Mononuclear cell (primary cell): Measurements from ENCODE around the gene ZNF239. TPM values are rescaled to one million over a fixed set of nuclear protein-coding genes. Genes with fewer than 3 reads are reported as not detected.

Experiments used
- H3K27me3 ChIP-seq: 2 replicates; pipeline ENCODE4 v1.6.0; 2011; ENCODE audit warnings: low read length, control low read depth; ENCODE audit not compliant: insufficient read depth
- H3K4me1 ChIP-seq: 2 replicates; pipeline ENCODE4 v1.5.1; 2011; ENCODE audit warnings: mild to moderate bottlenecking, low read length, control low read depth; ENCODE audit not compliant: insufficient read depth
- H3K4me3 ChIP-seq: 2 replicates; pipeline ENCODE4 v1.5.1; 2011; ENCODE audit warnings: mild to moderate bottlenecking, low read length, moderate library complexity
- H3K9me3 ChIP-seq: 2 replicates; pipeline ENCODE4 v1.5.1; 2011; ENCODE audit warnings: low read depth, mild to moderate bottlenecking, control low read depth, low read length
- total RNA-seq: library from RNA; depleted of rRNA; stranded (reverse); fragments of >200 nt; gene quantifications from one replicate; pipeline ENCODE4 v1.2.3, GENCODE V29; 2012

ZNF239 gene
- total RNA-seq, 1 donor = 0.31 TPM

DNA sequence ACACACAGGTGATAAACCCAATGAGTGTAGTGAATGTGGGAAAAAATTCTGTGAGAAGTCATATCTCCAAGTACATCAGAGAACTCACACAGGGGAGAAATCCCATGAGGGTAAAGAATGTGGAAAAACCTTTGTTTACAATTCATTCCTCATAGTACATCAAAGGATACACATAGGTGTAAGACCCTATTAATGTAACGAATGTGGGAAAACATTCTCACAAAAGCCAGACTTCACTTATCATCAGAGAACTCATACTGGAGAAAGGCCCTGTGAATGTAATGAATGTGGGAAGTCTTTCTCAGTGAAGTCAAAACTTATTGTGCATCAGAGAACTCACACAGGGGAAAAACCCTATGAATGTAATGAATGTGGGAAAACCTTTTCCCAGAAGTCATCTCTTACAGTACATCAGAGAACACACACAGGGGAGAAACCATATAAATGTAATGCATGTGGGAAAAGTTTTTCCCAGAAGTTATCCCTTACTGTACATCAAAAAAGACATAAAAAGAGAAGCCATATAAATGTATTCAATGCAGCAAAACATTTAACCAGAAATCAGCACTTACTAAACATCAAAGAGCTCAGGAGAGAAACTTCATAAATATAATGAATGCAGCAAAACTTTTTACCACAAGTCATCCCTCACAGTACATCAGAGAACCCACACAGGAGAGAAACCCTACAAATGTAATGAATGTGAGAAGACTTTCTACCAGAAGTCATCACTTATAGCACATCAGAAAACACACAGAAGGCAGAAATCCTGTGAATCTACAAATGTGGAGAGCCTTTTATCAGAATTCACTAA is 49.8 kb downstream of the ZNF239 start:
- H3K4me1 ChIP-seq = no peaks in the 10 kb centered on the region
- peaks cover 58% of the 10 kb centered on the region for H3K9me3 ChIP-seq
- H3K4me3 ChIP-seq = no peak overlapping the region
- peaks cover 2% of the 10 kb centered on the region for H3K27me3 ChIP-seq

Other genes with a start within 250 kb of the ZNF239 start
- not detected for gene FXYD4, start 203.0 kb downstream of the ZNF239 start, total RNA-seq
- gene HNRNPF, start 165.4 kb downstream of the ZNF239 start, total RNA-seq = 118 TPM
- gene ZNF487, start 137.5 kb downstream of the ZNF239 start, total RNA-seq = 13.1 TPM
- 1.9 TPM for gene ZNF485, start 31.8 kb upstream of the ZNF239 start, total RNA-seq
- gene ZNF32, start 74.3 kb upstream of the ZNF239 start, total RNA-seq = 19.7 TPM